ENCODE results near the gene MAP4K4.

Gene MAP4K4

DNA sequence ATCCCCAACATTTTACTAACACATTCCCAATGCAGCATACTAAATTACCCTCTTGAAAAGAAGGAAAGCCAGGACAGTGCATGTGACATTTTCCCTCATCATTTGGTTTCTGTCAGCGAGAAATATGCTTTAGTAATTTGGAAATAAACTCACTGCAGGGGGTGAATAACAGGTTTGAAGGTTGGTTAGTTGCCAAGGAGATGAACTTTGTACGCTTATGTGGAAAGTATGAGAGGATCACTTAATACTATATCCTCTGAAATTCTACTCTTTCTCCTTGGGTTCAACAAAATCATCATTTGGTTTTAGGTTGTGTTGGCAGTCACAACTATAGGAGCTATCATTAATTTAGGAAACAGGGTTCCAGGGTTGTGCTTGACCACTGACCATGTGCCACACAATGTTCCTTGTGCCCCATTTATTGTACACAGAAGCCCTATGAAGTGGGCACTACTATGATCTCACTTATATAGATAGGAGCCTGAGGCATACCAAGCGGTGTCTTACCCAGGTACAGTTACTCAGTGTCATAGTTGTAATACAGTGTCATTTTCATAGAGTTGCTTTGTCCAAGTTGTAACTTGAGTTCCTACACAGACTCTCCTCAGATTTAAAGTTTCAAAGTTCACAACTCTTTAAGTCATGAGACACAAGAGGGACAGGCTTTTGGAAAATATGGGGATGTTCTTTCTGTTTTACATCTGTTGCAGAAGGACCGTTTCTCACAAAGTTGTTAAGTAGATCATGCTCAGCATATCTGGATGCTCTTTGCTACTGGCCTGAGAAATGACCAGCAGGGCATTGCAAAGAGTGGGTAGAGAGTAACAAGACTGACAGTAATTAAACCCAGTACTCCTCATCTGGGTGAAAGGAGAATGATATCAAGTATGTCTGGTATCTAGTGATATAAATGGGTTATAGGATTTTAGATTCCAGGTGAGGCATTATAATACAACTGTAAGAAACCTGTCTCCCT lies 91.8 kb downstream of the MAP4K4 start:
- peak; percentile 37 for DNase-seq (ENCODE audit: low read depth)

DNA sequence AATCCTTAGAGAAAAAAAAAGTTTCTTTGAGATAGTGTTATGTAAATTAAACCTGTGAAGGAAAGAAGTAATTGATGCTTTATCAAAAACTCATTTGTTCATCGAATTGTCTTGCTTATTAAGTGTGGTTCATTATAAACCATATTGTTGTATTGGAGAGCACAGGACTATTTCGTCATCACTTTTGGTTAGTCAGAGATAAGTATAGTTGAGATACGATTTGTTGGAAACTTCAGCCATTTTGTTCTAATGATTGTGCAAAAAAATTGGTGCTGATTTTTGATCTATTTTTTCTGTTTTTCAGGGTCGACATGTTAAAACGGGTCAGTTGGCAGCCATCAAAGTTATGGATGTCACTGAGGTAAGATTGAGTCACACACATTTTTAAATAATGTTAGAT lies 92.9 kb downstream of the MAP4K4 start:
- peak; percentile 53 for DNase-seq (ENCODE audit: low read depth)

- no peak for DNase-seq (ENCODE audit: low read depth)
Measured at GRCh38 chr2:101790857-101791256, 93.3 kb downstream of the MAP4K4 start.

GRCh38 chr2:101792208-101792607 lies 94.7 kb downstream of the MAP4K4 start:
- DNase-seq (ENCODE audit: low read depth): no peak

DNA sequence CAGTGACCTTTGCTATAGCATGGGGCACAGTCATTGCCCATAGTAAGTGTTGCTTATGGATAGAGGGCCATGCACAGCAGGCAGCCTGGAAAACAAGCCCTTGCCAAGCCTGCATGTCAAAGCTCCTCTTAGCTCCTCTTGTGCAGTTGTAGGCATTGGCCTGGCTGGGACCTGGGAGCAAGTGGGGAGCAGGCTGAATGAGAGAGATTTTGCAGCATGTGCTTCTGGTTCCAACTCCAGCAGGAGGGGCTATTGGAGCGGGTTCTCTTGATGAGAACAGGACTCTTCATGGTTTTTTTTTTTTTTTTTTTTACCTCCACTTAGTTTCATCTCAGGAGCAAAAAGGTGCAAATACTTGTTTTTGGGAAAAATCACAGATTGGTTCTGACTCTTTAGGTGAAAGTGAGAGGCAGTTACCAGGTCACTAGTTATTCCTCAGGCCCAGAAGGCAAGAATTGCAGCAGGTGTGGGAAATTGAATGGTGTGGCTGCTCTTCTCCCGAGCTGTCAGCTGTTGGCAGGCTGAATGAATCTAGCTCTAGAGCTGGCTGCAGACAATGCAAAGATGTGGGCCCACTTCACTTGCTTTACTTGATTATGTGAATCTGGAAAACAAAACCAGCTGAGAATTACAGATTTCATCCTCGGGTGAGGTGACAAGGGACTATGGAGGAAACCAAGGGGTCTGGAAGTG lies 95.9 kb downstream of the MAP4K4 start:
- DNase-seq (ENCODE audit: low read depth): no peak

DNA sequence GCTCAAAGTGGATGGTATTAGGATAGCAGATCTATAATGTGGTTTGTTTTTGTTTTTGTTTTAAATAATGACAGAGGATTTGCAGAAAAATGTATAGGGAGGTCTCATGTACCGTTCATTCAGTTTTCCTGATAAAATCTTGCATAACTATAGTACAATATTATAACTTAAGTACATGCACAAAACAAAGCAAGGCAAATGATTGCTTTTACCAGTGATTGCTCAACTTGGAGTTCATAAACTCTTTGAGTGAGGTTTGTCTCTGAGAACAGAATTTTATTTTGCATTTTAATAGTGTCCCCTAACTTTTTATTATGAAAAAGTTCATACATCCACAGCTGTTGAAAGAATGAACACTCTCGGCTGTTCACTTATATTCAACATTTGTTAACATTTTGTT lies 96.6 kb downstream of the MAP4K4 start:
- DNase-seq (ENCODE audit: low read depth): peak; percentile 55

GRCh38 chr2:101795033-101795432 lies 97.5 kb downstream of the MAP4K4 start:
- DNase-seq (ENCODE audit: low read depth): no peak

DNA sequence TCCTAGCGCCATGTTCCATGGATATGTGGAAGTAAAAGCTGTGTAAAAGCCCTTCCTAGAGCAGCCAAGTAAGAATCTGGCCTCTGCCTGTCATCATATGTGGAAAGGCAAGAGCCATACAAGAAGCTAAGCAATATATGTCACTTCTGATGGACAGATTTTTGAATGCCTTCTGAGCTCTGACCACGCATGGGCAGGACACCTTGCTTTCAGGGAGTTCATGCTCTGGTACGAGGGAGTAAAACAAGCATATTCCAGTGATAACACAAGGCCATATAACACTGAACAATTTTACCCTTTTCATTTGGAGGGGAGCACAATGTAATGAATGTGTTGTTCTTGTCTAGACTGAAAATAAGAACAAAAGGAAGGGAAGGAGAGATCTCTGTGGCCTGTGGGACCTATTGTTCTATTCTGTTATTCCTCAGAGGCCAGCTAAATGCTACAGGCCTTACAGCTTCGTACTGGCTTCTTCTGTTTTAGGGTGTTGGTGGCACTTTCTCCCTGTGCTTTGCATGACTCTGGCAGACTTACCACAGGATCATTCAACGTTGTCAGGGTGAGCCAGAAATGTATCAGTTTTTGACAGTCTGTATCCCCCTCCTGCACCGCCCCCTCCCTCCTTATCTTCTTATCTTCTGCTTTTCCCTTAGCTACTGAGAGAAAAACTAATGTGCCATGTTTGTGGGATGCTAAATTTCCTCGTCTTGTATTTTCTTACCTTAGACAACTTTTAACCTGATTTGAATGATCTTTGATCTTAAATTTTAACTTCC lies 99.5 kb downstream of the MAP4K4 start:
- DNase-seq (ENCODE audit: low read depth): no peak

GRCh38 chr2:101801496-101801895 lies 104.0 kb downstream of the MAP4K4 start:
- no peak for DNase-seq (ENCODE audit: low read depth)

GRCh38 chr2:101802329-101802728 lies 104.8 kb downstream of the MAP4K4 start:
- no peak for DNase-seq (ENCODE audit: low read depth)

DNA sequence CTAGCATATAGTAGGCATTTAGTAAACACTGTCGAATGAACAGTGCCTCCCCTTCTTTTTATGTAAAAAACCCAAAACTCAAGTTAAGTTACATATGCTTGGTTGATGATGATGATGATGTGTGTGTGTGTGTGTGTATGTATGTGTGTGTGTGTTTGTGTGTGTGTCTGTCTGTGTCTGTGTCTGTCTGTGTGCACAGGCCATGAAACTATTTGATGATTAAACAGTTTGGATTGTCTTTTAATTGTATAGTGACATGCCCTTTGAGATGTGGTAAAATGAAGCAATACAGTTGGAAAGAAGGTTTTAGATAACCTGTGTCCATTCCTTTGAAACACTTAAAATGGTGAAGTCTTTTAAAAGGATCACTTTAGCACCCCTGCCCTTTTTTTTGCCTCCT lies 105.6 kb downstream of the MAP4K4 start:
- DNase-seq (ENCODE audit: low read depth): peak; percentile 80

DNA sequence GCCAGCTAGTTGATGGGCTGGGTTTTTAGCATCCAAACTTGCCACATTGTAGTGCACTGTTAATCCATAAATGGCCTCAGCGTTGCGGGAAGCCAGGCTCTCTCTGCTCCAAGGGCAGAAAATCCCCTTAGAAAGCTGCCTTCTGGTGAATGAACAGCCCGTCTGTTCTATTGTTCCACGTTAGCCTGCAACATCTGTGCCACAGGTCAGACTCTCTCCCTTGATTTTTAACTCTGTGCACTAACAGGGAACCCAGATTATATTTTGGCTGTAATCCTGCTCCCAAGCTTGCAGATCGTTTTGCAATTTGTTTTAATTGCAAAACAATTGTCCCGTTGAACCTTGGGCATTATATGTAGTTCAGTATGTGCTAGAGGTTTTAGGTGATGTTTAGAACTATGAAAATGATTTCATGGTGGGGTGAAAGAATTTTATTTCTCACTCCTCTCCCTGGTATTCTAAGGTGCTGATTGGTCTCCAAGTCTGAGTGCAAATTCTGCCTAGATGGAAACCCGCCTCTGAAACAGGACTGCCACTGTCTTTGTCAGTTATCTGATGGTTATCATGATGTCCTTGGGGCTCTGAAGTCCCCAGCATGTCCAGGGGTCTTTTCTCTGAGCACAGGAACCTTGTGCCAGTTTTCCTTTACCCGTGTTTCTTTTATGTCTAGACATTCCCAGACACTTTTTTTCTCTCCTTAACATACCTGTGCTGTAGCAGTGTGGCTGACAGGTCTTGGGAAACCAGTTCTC lies 106.6 kb downstream of the MAP4K4 start:
- DNase-seq (ENCODE audit: low read depth): peak; percentile 42

GRCh38 chr2:101805152-101806088 lies 107.9 kb downstream of the MAP4K4 start:
- DNase-seq (ENCODE audit: low read depth): peak; percentile 78

DNA sequence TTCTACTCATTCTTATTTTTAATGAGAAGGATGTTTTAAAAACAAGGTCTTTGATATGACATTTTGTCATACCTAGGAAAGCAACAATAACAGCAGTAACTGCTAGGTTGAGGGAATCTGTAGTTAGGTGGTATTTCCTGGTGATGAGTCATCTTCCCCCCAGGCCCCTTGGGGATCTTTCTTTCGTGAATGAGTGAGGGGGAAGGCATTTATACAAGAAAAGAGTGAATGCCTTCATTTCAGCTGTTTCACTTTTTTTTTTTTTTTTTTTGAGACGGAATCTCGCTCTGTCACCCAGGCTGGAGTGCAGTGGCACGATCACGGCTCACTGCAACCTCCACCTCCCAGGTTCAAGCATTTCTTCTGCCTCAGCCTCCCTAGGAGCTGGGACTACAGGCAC lies 108.6 kb downstream of the MAP4K4 start:
- peak; percentile 62 for DNase-seq (ENCODE audit: low read depth)

- no peak for DNase-seq (ENCODE audit: low read depth)
Measured at GRCh38 chr2:101806701-101807100, 109.2 kb downstream of the MAP4K4 start.

DNA sequence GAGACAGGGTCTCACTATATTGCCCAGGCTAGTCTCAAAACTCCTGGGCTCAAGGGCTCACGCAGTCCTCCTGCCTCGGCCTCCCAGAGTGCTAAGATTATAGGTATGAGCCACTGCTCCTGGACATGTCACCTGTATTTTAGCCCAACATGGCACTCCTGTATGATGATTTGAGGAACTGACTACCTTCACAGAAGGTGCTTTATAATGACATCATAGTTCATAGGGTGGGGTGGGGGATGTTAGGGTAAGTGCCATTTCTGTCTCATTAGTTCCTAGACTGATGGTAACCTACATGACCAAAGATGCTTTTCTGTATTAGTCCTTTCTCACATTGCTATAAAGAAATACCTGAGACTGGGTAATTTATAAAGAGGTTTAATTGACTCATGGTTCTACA lies 109.7 kb downstream of the MAP4K4 start:
- no peak for DNase-seq (ENCODE audit: low read depth)

DNA sequence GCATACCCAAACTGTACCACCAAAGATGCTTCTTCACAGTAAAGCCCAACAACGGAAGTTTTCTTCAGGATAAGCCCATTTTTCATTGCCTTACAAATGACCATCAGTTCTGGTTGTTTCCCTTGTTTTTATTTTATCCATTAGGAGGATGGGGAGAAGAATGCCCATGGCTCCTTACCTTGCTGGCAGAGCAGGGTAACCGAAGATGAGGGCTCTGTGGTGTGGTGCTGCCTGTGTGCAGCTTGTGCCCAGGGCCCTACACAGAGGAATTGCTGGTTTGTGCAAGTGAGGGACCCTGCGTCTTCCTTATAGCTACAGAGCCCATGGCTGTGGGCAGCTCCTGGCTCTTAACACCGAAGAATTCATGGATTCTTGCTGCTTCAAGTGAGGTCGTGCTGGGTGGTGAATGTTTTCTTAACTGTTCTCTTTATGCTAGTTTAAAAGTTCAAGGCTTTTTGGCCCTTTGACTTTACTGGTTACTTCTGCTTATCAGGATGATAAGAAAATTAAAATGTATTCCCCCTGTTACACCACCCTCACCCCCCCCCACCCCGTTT lies 110.6 kb downstream of the MAP4K4 start:
- DNase-seq (ENCODE audit: low read depth): no peak

GRCh38 chr2:101809698-101810097 lies 112.2 kb downstream of the MAP4K4 start:
- no peak for DNase-seq (ENCODE audit: low read depth)

GRCh38 chr2:101811226-101812015 lies 113.9 kb downstream of the MAP4K4 start:
- DNase-seq (ENCODE audit: low read depth): no peak

Data from amniotic epithelial cell (primary cell).